ENCODE data around the gene ZFR.
A peak's percentile ranks its signal among the peaks of the same experiment; 100 is the strongest.
"Not testable (repeated sequence)": the region's sequence is repeated elsewhere in the genome, so short reads cannot be mapped to it uniquely, and the experiment has no call there.

Gene ZFR

DNA sequence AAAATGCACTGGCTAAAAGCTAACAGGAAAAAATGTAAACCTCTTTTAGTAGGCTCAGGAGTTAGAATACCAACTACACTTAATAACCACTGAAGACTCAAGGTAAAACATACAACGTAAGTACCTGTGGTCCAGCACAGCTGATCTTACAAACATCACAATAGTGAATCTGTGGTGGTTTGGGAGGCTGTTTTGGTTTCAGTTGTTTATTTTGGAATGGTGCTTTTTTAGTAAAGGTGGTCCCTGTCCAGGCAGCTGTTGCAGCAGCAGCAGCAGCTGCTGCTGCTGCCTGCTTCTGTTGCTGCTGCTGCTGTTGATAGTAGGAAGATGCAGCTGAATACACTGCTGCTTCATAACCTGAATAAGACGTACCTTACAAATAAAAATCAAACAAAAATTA lies 37.9 kb downstream of the ZFR start:
- DNase-seq (ENCODE audit: low spot score): no peak

DNA sequence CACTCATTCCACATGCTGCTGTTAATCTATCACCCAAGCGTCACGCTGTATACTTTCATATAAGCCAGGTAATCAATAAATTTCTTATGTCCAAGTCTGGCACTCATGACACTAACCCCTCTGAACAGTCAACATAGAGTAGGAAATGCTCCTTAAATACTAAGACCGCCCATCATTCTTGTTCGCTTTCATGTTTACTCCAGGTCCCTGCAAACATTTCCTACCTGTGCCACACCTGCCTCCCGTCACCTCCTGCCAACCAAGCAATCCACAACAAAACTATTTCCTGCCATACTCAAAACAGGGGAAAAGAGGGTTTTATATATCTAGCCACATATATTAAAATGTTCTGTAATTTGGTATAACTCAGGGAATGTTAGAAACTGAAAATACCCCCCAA lies 39.0 kb downstream of the ZFR start:
- no peak for DNase-seq (ENCODE audit: low spot score)

DNA sequence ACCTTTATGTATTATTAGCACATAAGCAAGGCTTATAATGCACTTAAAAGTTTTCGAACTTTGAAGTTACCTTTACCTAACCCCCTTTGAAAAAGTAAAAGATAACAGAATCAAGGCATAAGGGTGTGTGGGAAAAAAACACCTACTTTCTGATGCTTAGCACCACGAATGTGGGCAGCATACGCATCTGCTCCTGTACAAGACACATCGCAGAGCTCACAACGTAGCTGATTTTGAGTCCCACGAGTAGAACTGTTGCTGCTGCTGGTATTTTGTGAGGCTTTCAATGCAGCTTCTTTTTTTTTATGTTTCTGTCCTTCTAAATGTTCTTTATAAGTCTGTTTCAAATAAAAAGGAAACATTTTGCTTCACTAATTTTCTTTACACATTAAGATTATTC lies 40.8 kb downstream of the ZFR start:
- no peak for DNase-seq (ENCODE audit: low spot score)

DNA sequence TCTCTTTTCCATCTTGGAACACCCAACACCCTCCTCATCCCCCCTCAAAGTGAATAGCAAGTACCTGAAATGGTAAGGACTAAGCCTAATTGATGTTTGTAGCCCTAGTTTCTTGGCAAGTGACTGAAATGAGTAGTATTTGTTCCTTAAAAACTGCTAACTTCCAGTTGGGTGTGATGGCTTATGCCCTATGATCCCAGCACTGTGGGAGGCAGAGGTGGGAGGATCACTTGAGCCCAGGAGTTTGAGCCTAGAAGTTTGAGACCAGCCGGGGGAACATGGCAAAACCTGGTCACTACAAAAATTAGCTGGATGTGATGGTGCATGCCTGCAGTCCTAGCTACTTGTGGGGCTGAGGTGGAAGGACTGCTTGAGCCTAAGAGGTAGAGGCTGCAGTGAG lies 44.1 kb downstream of the ZFR start:
- no peak for DNase-seq (ENCODE audit: low spot score)

DNA sequence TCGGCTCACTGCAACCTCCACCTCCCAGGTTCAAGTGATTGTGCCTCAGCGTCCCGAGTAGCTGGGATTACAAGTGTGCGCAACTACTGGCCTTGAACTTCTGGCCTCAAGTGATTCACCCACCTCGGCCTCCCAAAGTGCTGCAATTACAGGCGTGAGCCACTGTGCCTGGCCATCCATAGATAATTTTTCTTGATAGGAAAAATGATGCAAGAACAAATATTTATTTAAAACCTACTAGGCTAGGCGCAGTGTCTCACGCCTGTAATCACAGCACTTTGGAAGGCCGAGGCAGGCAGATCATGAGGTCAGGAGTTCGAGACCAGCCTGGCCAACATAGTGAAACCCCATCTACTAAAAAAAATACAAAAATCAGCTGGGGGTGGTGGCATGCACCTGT lies 45.8 kb downstream of the ZFR start:
- not testable (repeated sequence) for DNase-seq (ENCODE audit: low spot score)

DNA sequence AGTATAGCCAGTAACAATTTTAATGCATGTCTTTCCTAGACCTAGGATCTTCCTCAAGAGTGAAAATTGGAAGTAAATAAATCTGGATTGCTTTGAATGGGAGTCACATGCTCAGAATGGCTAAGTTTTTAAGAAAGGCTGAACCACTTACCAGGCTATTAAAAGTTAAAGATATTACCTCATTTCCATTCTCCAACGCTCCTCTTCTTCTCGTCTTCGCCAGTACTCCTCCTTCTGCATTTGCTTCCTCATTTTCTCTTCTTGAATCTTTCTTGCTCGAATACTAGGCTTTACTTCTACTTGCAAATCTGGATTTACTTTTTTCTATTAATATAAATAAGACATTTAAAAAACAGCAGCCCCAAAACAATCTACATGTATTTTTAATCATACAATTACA lies 49.6 kb downstream of the ZFR start:
- no peak for DNase-seq (ENCODE audit: low spot score)

DNA sequence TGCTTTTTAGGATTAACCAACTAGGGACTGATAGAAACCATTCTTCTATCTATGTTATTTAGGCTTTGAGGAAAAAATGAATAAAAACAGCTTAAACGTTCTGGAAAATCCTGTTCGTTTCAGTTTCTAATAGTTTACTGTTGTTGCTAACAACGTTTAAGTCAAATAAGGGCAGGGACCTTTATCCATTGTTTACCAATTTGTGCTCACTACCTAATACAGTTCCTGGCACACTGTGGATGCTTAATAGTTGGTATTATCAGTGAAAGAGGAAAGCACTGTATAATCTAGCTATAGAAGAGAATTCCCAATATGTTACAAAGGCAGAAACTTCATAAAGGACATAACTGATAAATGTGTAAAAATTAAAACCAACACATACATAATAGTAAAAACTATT lies 52.5 kb downstream of the ZFR start:
- DNase-seq (ENCODE audit: low spot score): no peak

DNA sequence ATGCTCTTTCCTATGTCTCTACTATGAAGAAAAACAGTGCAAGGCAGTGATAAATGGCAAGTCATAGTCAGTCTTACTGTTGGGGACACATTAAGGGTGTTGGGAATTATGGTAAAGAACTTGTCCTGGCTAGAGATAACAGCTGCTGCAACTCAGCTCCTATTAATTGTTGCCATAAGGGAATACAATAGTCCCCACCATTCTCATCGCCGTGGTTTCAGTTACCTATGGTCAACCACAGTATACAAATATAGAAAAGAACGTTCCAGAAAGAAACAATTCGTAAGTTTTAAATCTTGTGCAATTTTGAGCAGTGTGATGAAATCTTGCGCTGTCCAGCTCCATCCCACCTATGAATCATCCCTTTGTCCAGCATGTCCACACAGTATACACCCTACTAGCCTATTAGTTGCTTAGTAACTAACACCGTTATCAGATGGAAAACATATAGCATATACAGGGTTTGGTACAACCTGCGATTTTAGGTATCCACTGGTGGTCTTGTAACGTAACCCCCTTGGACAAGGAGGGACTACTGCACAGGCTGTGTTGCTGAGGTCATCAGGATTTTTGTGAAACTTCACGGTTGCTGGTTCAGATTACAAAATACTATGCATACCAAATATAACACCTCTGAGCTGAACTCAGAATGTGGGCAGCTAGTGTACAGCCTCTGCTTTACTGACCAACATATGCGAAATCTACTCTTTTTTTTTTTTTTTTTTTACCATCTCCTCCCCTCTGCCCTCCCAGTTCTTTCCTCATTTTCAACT lies 53.5 kb downstream of the ZFR start:
- peak; percentile 63 for DNase-seq (ENCODE audit: low spot score)

DNA sequence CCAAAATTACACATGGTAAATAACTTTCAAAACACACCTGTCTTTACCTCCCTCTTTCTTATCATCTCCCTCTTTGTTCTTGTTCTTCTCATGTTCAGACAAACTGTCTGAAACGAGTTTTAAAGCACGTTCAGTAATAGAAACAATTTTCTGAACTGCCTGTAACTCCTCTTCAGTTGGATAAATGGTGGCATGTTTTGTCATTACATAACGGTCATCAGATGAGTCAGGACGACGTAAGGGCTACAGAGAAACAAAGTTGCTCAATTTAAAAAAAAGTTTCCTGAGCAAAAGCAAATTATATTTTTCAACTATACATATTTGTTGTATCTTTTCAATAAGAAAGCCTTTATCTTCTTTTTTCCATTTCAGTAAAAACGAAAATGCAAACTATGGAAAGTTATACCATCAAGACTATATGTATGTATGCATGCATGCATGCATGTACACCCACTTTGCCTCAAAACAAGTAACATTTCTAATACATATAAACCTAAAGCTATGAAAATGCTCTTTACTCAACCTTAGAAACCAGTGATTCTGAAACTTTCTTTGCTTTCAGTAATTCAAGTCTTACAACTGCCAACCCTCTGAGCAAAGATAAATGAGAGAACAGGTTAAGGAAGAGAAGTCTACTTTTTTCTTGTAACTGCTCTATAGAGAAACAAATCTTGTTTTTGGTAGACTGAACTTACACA lies 56.0 kb downstream of the ZFR start:
- peak; percentile 27 for DNase-seq (ENCODE audit: low spot score)

DNA sequence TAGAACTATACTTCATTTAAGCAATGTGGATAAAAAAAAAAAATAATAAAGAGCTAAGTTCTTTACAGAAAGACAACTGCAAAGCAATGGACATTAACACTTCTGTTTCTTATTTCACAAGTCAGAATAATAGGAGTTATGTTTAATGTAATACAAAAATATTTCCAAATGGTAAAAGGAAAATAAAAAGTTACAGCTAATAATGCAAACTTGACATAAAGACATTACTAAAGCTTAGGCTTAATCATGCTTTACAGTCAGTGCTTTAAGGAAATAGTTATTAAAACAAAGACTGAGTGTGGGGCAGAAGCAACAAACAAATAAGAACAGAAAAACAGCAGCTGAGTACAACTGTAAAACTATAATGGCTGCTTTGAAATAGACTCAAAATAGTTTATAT lies 56.7 kb downstream of the ZFR start:
- no peak for DNase-seq (ENCODE audit: low spot score)

DNA sequence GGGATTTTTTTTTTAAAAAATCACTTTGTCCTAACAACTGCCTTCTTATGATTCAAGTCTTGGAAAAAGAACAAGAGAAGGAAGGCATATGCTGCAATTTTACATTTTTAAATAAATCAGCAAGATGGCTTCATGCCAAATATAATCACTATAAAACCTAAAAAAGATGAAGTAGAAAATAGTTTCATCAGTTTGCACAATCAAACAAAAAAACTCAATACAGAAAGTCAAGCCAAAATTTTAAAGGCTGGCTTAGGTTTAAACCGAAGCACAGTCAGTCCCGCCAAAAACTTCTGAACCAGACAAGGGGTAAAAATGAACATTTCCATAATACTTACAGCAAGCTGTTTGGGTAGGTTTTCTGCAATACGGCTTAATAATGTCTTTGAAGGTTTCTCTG lies 57.3 kb downstream of the ZFR start:
- DNase-seq (ENCODE audit: low spot score): no peak

DNA sequence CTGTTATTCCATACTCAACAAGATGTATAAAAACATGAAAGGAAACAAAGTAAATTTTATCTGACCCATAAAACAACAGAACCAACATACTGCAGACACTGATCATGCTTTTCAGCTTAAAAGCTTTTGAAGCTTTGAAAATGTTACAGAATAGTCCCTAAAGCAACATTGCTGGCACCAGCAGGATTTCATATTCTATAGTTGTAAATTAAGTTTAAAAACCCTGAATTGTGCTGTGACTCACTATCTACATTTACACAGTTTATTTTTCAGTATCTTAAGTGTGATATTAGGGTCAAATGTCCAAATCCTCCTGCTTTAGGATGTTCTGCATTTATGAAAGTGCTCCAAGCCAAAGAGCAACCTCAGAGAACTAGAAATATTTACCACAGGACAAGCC lies 59.9 kb downstream of the ZFR start:
- DNase-seq (ENCODE audit: low spot score): no peak

DNA sequence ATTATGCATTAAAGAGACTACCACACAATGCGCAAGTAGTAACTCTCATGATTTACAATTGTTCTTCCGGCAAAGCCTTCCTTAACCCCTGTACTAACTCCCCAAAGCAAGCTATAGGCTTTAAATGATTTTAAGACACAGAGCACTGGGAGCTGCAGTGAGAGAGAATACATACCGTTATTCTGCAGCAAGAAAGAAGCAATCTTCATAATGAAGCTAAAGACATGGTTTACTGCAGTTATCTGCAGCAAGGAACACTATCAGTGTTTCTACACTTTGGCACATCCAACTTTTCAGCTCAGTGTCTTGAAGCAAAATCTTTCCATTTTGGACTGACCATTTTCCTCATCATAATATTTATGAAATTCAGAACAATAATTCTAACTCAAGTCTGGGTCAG lies 61.0 kb downstream of the ZFR start:
- no peak for DNase-seq (ENCODE audit: low spot score)

DNA sequence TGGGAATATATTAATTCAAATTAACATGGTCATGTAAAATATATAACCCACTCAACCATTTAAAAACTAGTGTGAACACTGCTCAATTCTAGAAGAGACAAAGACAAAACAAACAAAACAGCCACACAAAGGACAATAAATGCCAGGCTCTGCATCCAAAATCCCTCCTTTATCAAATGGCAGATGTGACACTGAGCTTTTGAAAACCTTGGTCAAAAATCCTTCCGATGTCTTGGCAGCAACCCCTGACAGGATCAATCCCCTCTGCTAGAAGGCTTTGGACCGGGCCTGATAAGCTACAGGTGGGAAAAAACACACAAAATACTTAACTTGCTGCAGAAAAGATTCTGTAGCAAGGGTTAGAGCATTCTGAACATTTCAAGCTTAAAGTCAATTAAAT lies 61.5 kb downstream of the ZFR start:
- no peak for DNase-seq (ENCODE audit: low spot score)

DNA sequence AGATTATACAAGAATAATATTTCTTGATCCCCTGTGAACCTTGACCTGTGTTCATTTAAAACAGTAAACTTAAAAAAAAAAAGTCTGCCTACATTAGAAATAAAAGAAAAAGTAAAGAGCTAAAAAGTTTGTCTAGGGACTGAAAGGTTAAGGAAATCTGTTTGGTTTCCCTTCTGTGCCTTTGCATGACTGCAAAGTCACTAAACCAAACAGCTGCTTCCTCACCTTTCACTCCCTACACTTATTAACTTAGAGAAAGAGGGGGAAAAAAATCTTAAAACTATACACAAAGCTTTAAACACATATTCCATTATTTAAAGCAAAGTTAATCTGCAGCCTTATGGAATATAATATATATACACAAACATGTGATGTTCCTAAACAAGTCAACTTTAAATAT lies 65.1 kb downstream of the ZFR start:
- no peak for DNase-seq (ENCODE audit: low spot score)

DNA sequence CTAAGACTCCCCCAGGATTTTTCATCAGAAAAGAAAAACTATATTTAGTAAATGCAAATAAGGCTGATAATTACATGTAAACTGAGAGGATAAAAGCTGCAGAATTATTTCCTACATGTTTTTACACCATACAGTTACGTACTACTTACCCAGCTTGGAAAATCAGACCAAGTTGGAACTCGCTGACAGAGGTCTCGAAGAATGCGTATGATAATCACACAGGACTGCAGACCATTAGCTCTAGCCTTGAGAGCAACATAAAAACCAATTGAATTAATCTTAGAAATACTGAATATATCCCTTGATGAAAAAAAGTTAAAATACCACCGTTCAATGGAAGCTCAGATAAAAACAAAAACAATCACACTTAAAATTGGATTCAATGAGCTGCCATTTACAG lies 65.6 kb downstream of the ZFR start:
- no peak for DNase-seq (ENCODE audit: low spot score)

DNA sequence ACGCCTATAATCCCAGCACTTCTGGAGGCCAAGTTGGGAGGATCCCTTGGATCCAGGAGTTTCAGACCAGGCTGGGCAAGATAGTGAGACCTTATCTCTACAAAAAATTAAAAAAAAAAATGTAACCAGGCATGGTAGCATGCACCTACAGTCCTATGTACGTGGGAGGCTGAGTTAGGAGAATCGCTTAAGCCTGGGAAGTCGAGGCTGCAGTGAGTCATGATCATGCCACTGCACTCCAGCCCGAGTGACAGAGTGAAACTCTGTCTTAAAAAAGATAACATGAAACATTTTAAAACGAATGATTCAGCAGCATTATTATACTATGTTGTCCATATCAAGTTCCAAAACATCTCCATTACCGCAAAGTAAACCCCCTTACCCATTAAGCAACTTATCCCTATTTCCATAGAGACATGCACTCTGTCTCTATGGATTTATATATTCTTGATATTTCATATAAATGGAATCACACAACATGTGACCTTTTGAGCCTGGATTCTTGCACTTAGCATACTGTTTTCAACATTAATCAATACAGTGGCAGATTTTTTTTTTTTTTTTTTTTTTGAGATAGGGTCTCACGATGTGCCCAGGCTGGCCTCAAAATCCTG lies 74.9 kb downstream of the ZFR start:
- no peak for DNase-seq (ENCODE audit: low spot score)

DNA sequence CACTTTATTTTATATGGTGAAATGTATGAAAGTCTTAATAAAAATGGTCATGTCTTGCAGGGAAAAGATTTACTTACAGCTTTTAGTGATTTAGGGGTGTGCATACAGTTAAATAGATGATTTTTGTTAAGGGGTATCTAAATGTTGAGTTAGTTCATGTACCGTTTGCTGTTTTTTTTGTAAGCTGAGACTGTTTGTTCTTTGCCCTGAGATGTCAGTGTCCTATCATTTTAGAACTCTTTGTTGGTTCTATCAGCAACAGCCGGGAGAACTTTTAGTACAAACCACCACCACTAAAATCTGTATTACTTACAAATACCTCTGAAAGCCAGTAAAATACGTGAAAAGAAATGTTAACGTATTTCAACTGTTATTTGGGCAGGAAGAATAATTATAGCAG lies 75.5 kb downstream of the ZFR start:
- no peak for DNase-seq (ENCODE audit: low spot score)

DNA sequence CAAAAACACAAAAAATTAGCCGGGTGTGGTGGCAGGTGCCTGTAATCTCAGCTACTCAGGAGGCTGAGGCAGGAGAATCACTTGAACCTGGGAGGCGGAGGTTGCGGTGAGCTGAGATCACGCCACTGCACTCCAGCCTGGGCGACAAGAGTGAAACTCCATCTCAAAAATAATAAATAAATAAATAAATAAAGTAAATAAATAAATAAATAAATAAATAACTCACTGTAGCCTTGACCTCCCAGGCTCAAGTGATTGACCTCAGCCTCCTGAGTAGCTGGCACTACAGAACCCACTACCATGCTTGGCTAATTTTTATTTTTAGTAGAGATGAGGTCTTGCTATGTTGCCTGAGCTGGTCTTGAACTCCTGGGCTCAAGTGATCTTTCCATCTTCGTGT lies 77.3 kb downstream of the ZFR start:
- DNase-seq (ENCODE audit: low spot score): not testable (repeated sequence)

DNA sequence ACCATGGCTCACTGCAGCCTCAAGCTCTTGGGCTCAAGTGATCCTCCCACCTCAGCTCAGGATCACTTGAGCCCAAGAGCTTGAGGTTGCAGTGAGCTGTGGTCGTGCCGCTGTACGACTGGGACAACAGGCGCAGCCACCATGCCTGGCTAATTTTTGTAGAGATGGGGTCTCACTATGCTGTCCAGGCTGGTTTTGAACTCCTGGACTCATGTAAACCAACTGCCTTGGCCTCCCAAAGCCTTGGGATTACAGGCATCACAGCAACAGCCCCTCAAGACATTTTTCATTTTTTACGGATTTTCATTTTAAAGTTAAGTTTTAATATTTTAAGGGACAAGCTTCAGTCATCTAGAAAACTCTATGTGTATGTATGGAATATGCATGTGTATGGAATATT lies 78.9 kb downstream of the ZFR start:
- no peak for DNase-seq (ENCODE audit: low spot score)

DNA sequence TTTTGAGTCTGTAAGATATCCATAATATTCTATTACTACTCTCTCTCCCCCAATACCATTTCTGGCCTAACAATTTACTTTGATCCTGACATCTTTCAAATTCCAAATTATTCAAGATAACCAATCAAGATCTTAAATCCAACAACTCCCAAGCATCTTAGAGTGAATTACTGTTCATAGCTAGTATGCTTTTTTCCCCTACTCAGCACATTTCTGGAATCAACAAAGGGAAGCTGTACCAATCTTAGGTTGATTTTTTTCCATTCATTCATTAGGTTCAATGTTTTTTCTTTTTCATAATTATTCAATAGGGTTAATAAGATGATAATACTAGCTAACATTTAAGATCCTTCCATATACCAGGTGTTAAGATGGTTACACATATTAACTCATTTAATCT lies 81.5 kb downstream of the ZFR start:
- DNase-seq (ENCODE audit: low spot score): no peak

DNA sequence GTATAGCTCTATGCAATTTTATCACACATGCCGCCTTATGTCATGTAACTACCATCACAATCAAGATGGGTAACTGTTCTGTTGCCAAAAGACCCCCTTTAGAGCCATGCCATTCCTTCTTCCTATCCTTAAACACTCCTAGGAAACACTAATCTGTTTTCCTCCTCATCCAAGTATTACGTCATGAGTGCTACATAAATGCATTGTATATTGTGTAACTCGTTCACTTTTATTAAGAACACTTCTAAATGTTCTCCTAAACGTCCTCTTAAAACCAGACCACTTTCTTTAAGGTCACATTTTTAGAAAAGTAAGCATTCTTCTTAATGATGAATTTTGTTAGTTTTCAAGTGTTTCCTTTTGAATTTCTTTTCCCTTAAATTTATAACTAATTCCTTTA lies 82.0 kb downstream of the ZFR start:
- no peak for DNase-seq (ENCODE audit: low spot score)

DNA sequence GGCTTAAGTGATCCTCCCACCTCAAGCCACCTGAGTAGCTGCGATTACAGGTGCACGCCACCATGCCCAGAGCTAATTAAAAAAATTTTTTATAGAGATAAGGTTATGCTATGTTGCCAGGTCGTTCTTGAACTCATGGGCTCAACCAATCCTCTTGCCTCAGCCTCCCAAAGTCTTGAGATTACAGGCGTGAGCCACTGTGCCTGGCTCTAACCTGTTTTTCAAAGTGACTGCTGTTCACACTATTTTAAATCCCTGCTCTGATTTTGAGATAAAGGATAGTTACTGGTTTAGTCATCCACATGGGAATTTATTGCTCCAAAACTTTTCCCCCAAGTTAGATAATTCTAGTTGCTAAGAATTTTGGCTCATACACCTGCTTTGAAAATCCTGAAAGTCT lies 83.6 kb downstream of the ZFR start:
- no peak for DNase-seq (ENCODE audit: low spot score)

DNA sequence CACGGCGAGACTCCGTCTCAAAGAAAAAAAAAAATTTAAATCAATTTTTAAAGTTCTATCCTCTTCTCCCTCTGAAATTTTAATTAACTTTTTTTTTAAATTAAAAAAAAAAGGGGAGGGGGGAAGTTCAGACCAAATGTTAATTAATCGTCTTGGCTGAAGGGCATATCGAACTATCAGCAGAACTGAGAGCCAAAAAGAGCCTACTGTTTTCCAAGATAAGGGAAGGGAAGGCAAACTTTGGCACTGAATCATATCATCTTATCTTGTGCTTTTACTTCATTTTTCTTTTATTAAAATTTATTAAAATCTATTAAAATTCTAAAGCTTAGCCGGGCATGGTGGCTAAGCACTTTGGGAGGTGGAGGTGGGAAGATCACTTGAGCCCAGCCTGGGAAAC lies 85.9 kb downstream of the ZFR start:
- DNase-seq (ENCODE audit: low spot score): no peak
